GM18517 (cell line): ENCODE results near the gene FANCC.

Experiments
- ATAC-seq: cut with Tn5 transposase; IDR thresholded peaks from one replicate; pipeline ENCODE4 v1.9.1; 2021; ENCODE audit warnings: mild to moderate bottlenecking, moderate library complexity; ENCODE audit not compliant: unreplicated experiment

Gene FANCC

DNA sequence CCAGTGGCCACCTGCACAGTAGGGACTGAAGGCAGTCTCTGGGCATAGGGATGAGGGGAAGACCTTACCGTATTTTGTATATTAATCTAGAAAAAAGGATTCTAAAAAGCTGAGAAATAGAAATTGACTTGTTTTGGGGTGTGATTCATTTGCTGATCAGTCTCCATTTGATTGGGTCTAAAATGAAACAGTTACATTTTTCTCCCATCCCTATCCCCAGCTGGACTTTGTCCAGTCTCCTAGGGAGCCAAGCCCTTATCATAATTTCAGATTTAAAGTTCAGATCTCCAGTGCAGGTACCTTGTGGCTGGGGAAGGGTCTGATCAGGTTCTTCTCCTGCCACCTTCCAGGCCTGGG lies 240.8 kb downstream of the FANCC start:
- no peak for ATAC-seq

DNA sequence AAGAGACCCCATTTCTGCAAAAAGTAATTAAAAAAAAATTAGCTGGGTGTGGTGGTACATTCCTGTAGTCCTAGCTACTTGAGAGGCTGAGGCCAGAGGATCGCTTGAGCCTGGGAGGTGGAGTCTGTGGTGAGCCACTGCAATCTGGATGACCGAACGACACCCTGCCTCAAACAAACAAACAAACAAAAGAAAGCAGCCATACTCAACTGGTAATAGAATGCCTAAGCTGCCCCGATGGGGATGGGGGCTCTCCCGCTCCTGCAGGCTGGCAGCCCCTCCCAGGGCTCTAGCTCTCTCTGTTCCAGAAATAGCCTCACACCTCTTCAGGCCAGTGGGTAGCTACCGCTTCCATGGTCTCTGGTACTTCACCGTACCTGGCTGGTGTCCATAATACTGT lies 241.8 kb downstream of the FANCC start:
- ATAC-seq = no peak

DNA sequence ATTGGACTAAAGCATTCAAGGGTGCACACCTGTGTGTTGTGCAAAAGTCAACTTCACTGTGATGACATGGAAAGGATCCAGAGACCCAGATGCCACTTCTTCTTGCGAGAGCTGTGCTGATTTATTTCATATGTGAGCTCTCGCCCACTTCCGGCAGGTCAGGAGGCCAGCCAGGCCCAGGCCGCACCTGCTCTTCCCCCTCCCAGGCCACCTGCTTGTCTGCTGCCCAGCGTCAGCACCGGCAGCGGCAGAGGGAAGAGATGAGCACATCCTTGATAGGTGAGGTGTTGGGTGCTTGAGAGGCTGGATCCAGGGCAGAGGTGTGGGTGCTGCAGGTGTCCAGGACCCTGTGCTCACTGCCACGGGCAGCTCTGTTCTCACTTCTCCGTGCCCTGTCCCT lies 242.9 kb downstream of the FANCC start:
- ATAC-seq = no peak

DNA sequence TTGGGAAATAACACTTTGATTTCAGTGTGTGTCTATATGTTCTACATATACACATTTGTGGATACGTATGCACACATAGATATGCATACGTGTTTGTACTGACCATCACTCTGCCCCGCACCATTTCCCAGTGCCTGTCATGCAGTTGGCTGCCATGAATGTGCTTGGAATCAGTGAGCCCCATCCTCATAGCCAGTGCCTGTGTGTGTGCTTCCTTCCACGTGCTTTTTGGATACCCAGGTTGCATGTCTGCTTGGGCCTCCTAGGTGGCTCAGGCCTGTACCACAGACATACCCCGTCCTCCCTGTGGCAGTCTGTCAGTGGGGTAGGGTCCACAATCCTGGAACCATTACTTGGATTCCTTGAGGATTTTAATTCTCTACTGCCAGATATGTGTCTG lies 243.6 kb downstream of the FANCC start:
- ATAC-seq = no peak

DNA sequence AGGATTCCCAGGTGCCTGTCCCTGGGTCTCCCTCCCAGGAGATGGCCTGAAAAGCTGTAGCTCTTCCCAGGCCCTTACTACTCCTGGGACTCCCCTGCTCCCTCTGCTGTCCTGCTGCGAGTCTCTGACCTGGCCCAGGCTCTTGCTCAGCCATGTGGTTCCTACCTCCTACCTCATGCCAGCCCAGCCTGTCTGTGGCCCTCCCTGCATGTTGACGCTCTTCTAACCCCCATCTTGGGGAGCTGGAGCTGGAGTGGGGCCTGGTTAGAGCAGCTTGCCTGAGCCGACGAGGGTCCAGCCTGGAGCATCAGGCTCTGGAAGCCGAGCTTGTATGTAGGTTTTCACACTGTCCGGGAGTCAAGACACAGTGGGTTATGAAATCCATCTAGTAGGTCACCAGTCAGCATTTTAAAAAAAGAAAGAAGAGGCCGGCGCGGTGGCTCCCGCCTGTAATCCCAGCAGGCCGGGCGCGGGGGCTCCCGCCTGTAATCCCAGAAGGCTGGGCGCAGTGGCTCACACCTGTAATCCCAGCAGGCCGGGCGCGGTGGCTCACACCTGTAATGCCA lies 244.4 kb downstream of the FANCC start:
- no peak for ATAC-seq

DNA sequence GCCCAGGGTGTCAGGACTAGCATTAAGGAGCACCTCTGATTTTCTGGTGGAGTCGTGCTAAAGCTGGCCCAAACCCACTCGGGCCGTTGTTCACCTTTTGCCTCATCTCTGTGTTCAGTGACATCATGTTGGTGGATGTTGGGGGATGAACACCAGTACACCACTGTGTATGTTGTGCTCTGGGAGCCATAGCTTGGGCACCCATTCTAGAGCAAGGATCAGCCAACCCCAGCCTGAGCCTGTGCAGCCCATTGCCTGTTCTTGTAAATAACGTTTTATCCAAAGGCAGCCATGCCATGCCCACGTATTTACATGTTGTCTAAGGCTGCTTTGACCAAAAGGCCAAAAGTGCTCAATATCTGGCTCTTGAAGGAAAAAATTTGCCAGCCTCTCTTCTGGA lies 245.6 kb downstream of the FANCC start:
- ATAC-seq = no peak

DNA sequence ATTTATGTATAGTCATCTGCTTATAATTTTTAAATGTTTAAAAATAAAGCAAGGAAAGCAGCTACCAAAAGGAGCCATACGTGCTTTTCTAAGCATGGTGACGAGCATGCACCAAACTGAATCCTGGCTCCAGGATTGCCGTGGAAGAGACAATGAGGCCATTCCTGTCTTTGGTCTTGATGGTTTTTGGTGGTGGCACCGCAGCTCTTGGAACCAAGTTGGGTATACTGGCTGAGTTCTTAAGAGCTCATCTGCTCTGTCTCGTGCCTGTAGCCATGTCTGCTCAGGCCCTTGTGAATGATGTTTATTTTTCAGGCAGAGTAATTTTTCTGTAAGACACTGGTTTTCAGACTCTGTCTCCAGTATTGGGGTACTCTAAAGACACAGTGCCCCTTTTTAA lies 246.1 kb downstream of the FANCC start:
- no peak for ATAC-seq

DNA sequence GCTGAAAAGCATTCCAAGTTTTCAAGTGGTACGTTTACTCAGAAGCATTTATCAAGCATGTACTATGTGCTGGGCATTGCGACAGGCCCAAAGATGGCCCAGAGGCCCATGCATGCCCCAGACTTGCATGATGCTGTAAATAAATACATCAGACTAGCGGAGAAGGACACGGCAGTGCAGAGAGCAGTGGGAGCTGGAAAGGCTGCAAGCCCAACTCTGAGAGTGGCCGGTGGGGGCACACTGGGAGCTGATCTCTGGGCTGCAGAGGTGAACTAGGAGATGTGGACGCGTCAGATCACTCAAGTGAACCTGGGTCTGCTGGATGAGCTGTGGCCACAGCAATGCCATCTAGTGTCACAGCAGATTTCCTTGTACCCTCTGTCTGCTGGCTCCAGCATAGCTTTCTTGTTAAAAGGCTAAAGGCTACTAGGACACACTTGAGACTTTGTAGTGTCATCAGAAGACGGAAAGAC lies 246.9 kb downstream of the FANCC start:
- no peak for ATAC-seq

DNA sequence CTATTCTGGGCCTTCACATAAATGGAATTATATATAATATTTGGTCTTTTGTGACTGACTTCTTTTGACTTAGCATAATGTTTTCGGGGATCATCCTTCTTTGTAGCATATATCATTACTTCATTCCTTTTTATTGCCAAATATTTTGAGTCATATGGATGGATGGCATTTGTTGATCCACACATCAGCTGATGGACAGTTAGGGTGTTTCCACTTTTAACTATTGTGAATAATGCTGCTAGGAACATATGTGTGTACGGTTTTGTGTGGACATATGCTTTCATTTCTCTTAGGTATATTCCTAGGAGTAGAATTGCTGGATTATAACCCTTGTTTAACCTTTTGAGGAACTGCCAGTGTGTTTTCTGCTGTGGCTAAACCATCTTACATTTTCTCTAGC lies 249.6 kb downstream of the FANCC start:
- no peak for ATAC-seq

DNA sequence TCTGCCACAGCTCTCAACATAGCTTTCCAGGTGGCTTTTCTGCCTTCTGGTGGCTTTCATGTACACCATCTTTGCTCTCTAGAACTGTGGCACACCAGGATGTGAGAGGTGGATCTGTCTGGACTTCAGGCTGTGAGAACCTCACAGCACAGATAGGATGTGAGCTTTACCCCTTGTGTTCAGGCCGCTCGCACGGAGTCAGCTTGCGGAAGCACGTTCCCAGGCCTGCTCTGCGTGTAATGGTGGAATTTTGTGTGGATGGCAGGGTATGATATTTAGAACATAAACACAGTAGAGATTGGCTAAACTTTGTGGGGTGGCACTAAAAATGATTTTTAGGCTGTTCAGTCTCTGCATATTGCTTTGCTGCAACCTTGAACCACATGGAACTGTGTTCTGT lies 250.5 kb downstream of the FANCC start:
- ATAC-seq = no peak

DNA sequence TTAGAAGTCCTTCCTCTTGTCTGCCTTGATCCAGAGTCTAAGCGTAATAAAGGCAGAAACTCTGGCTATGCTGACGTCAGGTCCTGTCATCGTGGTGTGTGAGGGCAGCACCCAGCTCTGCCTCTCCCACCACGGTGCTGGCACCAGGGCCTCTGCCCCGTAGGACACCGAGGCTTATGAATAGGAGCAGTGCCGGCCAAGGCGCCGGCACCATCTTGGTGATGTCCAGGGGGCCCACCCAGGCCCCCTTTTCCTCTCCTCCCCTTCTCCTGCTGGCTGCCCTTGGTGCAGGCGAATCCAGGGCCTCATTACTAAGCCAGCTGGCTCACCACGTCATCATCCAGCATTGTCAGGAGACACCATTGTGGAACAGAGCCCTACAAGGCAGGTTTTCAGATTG lies 252.3 kb downstream of the FANCC start:
- ATAC-seq = no peak

DNA sequence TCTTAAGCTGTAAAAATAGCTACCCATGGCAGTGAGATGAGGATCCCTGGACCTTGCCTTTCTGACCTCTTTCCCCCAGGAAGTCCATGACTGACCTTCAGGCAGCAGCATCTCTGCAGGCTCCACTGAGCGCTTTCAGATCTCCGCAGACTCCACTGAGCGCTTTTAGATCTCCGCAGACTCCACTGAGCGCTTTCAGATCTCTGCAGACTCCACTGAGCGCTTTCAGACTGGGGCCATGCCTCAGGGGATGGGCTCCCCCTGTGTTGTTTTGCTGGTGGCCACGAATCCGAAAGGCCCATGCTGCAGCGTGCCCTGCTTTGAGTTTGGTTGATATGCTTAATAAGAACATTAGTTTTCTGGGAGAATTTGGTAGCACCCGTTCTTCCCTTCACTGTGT lies 254.2 kb downstream of the FANCC start:
- no peak for ATAC-seq

DNA sequence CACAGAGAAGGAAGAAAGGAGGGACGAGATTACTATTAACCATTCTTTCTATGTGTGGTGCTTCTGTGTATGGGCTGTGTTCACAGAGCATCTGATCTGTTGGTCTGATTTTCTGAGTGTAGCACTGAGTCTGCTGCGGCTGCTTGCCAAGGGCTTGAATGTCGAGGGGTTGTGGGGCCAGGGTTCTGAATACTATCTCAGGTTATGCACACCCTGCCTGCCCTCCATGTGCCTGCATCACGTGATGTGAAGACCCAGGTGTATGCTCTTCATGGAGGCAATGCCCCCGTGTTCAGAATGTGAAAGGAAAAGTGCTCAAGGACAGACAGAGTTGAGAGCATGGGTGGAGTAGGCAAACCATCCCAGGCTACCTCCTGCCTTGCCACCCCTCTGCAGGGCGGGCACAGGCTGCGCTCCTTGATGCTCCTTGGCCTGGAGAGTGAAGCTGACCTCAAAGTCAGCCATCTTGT lies 254.9 kb downstream of the FANCC start:
- no peak for ATAC-seq

DNA sequence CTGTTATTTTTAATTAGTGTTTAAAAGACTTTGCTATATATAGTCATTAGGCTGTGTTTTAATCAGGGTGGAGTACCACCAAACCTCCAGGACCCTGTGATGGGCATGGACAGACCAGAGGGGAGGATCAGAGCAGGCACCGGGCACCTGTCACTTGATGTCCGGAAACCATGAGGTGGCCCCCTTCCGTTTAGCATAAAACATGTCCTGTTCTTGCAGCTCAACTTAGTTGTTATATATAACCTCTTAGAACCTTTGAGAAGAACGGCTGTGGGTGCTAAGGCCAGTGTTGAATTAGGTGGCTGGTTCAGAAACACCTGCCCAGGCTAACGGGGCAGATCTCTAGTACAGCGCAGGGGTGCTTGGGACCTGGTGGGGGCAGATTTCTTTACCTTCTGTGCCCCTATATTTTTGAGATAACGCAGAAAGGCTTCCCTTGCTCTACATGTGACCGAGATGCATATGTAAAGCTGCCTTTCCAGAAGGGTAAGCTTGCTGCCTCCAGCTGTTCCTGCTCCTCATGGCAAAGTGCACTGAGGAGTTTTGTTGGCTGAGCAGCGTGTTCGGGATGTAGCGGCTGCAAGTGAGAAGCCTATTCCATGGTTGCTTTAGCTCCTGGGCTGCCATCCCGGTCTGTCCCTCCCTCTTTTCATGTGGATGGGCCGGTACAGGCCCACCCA lies 255.5 kb downstream of the FANCC start:
- no peak for ATAC-seq

DNA sequence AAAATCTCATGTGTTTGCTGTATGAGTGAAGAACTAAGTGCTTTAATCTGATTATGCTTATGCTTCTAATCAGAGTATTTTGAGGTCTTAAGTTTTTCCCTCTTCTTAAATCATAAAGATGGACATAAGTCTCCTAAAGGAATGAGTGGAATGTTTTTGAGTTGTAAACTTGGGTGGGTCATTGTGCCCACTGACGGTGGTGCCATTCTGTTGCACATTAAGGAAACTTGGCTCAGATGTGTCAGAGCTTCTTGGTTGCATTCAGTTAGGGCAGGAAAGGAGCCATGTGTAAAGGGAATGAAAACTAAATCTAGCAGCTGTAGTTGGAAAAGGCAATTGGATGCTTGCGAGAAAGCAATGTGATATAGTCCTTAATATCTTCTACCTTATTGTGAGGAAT lies 256.6 kb downstream of the FANCC start:
- no peak for ATAC-seq

DNA sequence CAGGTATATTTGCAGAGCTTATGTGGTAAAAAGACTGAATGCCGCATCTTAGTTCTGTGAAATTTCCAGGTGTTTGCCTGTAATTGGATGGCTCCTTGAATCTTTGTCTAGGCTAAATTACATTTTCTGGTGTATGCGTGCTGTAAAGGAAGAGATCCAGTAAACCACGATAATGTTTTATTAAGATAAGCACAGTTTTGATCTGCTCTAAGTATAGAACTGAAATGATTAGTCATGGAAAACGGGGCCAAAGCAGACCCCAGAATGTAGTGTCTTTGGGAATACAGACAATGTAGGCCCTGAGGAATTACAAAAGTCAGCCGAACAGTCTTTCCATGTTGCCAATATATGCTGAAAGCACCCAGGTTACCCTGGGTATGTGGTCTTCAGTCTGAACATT lies 257.3 kb downstream of the FANCC start:
- no peak for ATAC-seq

DNA sequence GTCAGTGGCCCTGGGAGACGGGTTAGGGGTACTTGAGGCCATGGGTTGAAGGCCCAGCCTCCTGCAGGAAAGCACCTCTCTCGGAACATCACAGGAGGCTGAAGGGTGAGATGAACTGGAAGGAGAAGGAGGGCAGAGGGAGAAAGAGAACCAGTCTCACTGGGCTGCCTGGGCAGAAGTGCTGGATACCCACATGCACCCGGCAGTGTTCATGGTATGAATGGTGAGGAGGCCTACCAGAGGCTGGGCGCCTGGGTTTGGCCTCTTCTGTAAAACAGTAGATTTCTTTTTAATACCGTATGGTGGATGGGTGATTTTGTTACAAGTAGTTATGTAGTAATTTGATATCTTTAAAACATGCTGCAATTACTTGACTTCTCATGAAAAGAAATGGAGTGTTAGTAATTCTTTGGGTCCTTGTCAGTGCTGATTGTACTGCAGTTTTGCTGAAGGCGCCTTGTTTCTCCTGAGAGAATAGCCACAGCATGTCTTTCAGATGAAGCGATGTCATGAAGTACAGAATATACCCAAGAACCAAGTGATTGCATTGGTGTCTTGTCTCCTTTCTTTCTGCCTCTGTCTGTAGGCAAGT lies 258.6 kb downstream of the FANCC start:
- ATAC-seq = no peak

DNA sequence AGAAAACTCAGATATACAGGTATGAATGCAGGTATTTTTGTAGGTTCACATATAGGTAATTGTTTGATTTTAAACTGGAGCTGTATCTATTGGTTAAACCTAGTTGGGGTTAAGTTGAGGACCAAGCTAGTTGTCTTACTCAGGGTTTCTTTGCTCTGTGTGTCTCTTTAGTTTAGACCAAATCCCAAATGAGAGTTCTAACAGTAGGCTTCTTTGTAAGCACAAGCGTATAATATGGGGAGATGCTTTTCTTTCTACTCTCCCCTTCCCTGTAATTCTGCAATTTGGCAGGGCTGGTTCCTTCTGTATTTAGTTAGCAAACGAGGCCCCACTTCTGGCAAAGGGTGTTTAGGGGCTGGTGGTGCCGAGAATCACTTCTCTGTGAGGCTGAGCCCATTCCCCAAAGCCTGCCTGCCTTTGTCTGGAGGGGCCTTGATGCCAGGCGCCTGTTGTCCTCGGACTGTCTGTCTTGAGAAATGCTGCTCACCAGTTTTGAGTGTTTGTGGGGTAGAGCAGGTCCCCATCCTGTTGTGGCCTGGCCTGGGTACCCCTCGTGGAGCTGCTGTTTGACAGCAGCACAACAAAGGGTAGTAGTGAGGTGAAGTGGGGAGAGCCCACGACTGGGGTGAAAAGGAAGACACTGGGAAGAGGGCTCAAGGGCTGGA lies 259.3 kb downstream of the FANCC start:
- ATAC-seq = no peak

DNA sequence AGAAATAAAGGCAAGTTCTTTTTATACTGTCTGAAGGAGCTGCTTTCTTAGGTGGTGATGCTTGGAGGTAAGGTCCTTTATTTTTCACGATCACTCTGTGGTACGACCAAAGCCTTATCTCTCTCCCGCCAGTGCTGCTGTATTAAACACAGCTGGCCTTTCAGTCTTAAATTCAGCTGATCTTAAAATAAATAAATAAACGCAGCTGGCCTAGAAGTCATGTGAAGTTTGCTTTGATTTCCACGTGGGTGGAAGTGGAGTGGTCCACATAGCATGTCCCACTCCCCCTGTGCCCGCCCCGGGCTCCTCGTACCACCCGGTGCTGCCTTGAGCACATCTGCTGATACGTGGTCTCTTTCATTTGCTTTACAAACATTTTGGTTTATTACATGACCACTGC lies 260.4 kb downstream of the FANCC start:
- no peak for ATAC-seq

DNA sequence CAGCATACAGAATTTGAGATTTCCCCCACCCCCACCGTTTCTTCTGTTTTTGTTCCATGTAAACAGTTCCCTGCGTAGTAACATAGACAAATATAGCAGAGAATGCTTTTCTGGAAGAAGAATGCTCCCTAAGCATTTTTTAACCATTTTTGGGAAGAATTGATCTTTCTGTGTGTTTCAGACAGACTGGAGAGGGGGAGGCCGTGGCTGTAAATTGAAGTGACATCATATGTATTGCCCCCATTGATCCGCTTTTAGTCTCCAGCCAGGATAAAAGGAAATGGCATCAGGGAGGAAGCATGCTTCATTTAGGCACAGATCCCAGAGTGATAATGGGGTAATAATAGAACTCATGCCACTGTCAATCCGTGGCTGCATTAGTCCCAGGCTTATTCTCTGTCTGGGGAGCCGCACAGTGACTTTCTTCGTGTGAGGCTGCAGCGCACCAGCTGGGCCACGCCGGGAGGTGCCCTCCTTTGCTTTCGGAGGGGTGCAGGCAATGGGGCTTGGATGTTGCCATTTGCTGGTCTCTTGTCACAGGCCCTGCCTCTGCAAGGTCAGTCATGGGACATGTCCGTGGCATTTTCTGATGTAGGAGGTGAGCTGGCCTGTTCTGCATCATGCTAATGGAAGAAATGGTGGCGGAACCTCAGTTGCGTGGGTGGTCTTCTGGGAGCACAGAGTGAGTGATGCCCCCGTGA lies 261.5 kb downstream of the FANCC start:
- no peak for ATAC-seq

DNA sequence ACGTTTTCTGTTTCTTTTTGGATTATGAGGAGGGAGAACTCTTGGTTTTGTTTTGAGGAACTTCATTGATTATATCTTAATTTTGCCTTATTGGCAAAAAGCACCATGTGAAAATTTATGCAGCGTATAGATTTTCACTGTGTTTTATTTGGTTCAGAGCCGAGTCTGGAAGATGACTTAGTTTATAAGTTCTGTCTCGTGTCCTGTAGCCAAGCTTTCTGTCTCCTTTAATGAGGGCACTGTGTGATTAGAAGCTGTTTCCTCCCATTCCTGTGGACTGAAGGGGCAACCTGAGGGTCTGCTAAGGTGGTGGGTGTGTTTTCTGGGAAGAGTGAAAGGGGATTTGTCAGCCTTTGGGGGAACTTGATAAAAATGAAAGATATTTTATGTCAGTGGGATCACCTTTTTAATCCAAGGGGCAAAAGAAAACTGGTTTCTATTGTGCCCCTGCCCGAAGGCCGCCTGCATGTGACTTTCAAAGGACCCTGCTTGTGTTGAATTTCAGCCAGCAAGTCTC lies 262.1 kb downstream of the FANCC start:
- no peak for ATAC-seq
